GM19463 (cell line): ENCODE measurements around the gene ZCCHC8.
A peak's percentile ranks its signal among the peaks of the same experiment; 100 is the strongest.
"Not testable (repeated sequence)": the region's sequence is repeated elsewhere in the genome, so short reads cannot be mapped to it uniquely, and the experiment has no call there.

ENCODE experiments used
- ATAC-seq: cut with Tn5 transposase; IDR thresholded peaks from one replicate; pipeline ENCODE4 v1.9.1; 2021; ENCODE audit warnings: mild to moderate bottlenecking, moderate library complexity; ENCODE audit not compliant: unreplicated experiment

ZCCHC8 gene

GRCh38 chr12:122513028-122513427, 12.3 kb upstream of the ZCCHC8 start:
- ATAC-seq: not testable (repeated sequence)

GRCh38 chr12:122508163-122508562, 7.4 kb upstream of the ZCCHC8 start:
- no peak for ATAC-seq

- ATAC-seq: no peak
Measured at GRCh38 chr12:122506393-122506938, 5.7 kb upstream of the ZCCHC8 start.

- ATAC-seq: no peak
Measured at GRCh38 chr12:122505419-122506051, 4.8 kb upstream of the ZCCHC8 start.

GRCh38 chr12:122503783-122504590, 3.3 kb upstream of the ZCCHC8 start:
- no peak for ATAC-seq

- no peak for ATAC-seq
Measured at GRCh38 chr12:122503147-122503751, 2.5 kb upstream of the ZCCHC8 start.

- no peak for ATAC-seq
Measured at GRCh38 chr12:122501489-122501989, 807 bp upstream of the ZCCHC8 start.

GRCh38 chr12:122499991-122500684, 594 bp downstream of the ZCCHC8 start:
- peak; percentile 14 for ATAC-seq

- ATAC-seq: no peak
Measured at GRCh38 chr12:122495258-122495657, 5.5 kb downstream of the ZCCHC8 start.

- not testable (repeated sequence) for ATAC-seq
Measured at GRCh38 chr12:122493222-122493621, 7.5 kb downstream of the ZCCHC8 start.

- ATAC-seq: no peak
Measured at GRCh38 chr12:122491991-122492390, 8.7 kb downstream of the ZCCHC8 start.

- no peak for ATAC-seq
Measured at GRCh38 chr12:122489038-122489437, 11.7 kb downstream of the ZCCHC8 start.

- not testable (repeated sequence) for ATAC-seq
Measured at GRCh38 chr12:122487807-122488206, 12.9 kb downstream of the ZCCHC8 start.

- ATAC-seq: no peak
Measured at GRCh38 chr12:122486805-122487426, 13.8 kb downstream of the ZCCHC8 start.

GRCh38 chr12:122486360-122486759, 14.4 kb downstream of the ZCCHC8 start:
- ATAC-seq: not testable (repeated sequence)

- not testable (repeated sequence) for ATAC-seq
Measured at GRCh38 chr12:122484385-122484784, 16.3 kb downstream of the ZCCHC8 start.

- no peak for ATAC-seq
Measured at GRCh38 chr12:122483969-122484368, 16.8 kb downstream of the ZCCHC8 start.

GRCh38 chr12:122481861-122482260, 18.9 kb downstream of the ZCCHC8 start:
- no peak for ATAC-seq

GRCh38 chr12:122480753-122481152, 20.0 kb downstream of the ZCCHC8 start:
- ATAC-seq: no peak

- ATAC-seq: no peak
Measured at GRCh38 chr12:122474324-122474716, 26.4 kb downstream of the ZCCHC8 start.
